ENCODE results near the gene CHST15.

Gene CHST15

GRCh38 chr10:123972481-123973401 is 120.7 kb downstream of the CHST15 start:
- no peak for DNase-seq (ENCODE audit: extremely low read depth, low read depth)
- TF ChIP-seq, protein P1, sequence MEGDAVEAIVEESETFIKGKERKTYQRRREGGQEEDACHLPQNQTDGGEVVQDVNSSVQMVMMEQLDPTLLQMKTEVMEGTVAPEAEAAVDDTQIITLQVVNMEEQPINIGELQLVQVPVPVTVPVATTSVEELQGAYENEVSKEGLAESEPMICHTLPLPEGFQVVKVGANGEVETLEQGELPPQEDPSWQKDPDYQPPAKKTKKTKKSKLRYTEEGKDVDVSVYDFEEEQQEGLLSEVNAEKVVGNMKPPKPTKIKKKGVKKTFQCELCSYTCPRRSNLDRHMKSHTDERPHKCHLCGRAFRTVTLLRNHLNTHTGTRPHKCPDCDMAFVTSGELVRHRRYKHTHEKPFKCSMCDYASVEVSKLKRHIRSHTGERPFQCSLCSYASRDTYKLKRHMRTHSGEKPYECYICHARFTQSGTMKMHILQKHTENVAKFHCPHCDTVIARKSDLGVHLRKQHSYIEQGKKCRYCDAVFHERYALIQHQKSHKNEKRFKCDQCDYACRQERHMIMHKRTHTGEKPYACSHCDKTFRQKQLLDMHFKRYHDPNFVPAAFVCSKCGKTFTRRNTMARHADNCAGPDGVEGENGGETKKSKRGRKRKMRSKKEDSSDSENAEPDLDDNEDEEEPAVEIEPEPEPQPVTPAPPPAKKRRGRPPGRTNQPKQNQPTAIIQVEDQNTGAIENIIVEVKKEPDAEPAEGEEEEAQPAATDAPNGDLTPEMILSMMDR (IDR thresholded peaks at IDR 0.05; ENCODE audit: low read depth, low read length): peak; percentile 11; the same call in 1 of the 2 replicates

DNA sequence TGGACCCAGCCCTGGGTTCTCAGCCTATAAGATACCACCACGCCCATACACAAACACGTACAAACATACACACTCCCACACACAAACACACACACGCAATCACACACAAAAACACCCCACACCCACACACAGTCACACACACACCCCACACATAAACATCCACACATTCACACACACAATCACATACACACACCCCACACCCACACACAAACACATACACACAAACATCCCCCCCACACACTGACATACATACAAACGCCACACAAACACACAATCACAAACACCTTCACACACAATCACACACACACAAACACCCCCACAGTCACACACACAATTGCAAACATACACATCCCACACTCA is 122.5 kb downstream of the CHST15 start:
- no peak for DNase-seq (ENCODE audit: extremely low read depth, low read depth)

GRCh38 chr10:123970207-123970926 is 123.0 kb downstream of the CHST15 start:
- DNase-seq (ENCODE audit: extremely low read depth, low read depth): no peak
- TF ChIP-seq, protein P1 (IDR thresholded peaks at IDR 0.05; ENCODE audit: low read depth, low read length): no peak

More for the DNA sequence above, 122.5 kb downstream of the CHST15 start:
- TF ChIP-seq, protein P1 (IDR thresholded peaks at IDR 0.05; ENCODE audit: low read depth, low read length): no peak

DNA sequence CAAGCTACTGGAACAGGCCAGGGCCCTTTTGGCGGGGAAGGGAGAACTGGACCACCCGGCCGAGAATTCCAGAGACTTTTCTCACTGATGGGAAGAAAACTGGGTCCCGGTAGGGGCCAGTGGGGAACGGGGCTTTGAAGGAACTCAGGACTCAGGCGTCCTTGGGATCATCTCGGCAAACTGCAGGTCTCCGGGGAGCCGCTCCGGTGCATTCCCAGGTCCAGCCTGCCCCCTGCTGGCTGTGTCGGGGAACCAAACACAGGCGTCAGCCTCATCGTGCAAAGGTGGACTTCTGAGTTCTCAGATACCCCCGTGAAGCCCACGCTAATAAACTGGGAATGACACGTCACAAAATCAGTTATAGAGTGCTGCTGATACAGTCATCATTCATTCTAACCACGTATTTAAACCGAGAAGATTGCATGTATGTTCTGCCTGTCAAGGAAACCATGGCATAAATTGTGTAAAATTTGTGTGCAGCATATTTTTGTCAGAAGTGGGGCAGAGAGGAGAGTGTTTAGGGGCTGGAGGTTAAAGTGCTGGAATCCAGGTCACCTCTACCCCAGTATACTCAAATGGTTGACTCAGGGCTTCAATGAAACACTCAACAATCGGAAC is 125.7 kb downstream of the CHST15 start:
- DNase-seq (ENCODE audit: extremely low read depth, low read depth): peak; percentile 40
- TF ChIP-seq, protein P1 (IDR thresholded peaks at IDR 0.05; ENCODE audit: low read depth, low read length): peak; percentile 98

DNA sequence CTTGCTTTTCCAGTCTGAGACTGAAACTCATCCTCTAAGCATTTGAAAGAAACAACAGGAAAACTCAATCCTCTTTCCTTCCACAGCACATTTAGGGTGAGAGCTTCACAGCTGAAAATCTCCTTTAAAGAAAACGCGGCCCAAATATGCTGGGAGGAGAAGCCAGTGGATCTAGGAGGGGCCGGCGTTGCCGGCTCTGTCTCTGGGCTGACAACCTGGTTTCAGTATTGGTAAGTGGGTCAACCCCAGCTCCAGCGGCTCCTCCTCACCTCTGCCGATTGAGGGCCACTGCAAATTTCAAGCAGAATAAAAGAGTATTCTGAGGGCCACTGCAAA is 126.5 kb downstream of the CHST15 start:
- TF ChIP-seq, protein P1 (IDR thresholded peaks at IDR 0.05; ENCODE audit: low read depth, low read length): no peak
- no peak for DNase-seq (ENCODE audit: extremely low read depth, low read depth)

DNA sequence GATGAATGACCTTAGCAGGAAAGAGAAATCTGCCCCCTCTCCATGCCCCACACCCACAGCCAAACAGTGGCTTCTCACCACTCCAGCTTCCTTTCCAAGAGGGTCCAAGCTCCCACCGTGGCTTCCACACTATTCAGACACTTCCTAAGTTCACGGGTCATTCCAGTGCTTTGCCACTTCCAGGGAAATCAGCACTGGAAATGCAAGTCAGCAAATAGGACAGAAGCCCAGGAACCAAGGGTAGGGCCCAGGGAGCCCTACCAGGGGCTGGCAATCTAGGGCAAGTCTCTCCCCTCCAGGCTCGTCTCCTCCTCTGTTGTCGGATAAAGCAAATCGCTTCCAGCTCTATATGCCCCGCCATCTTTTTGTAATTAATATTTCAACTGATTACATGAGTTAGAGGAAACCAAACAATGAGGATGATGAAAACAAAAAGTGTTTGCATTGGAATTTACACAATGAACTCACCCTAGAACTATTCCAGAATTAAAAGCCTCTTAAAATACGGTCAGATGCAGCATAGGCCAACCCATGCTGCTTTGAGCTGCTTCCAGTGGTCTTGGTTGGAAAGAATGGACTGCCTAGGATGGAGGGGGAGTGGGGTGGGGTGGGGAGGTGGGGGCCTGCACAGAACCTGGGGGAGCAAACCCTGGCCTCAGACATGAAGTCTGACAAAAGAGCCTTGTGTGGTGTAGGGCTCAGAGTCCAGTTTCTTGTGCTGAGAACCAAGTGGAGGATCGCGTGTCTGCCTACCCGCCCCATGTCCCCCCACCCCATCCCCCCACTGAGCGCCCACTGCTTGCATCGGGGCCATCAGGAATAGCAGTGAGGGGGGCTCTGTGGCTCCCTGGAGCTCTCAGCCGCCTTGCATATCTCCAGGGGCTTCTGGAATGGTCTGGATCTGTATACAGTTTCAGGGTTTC is 127.2 kb downstream of the CHST15 start:
- TF ChIP-seq, protein P1 (IDR thresholded peaks at IDR 0.05; ENCODE audit: low read depth, low read length): no peak
- DNase-seq (ENCODE audit: extremely low read depth, low read depth): peak; percentile 34

All from AG09319 (cell line).